ENCODE results near the gene HTR7. TPM values are rescaled to one million over a fixed set of nuclear protein-coding genes. Genes with fewer than 3 reads are reported as not detected.

The HTR7 gene
- under 1 TPM in 1 of 2 donors, not detected in 1; 0.67 TPM for total RNA-seq

DNA sequence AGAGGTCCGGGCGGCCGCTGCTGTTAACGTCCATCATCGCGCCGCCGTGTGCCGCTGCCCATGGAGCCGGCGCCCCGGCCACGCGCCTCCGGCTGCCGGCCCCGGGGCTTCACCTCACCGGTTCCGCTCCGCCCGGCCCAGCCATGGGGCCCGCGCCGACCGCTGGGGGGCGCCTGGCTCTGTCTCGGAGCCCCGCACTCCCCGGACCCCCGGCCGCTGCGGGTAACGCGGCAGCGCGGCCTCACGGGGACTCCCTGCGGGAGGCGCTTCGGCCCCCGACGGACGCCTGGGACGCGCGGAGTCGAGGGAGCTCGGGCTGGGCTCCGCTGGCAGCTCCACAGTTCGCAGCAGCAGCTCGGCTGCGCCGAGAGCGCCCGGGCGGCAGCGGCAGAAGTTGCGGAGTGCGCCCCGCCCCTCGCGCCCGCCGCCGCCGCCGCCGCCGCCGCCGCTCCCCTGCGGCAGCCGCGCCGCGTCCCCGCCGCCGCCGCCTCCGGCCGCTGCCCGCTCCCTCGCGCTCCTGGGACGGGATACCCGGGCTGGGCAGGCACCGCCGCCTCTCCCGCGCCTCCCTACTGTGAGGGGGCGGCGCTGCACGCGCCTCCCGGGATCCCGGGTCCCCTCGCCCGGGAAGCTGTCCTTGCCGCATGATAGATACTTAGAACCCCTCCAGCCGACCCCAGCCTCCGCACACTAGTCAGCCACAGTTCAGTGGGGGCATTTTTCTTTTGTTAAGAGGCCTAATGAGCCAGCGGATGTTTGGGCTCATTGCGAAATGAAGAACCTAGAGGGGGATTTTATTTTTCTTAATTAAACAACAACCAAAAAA, at the start of gene HTR7:
HTR7 (minus strand) TSS at position 405 of the 826 bp plus-strand sequence; CDS start at position 37, 368 bp downstream.

GRCh38 chr10:90871766-90872647, 14.2 kb upstream of the HTR7 start, which contains the start of gene RPP30:
RPP30 (plus strand) TSS chr10:90871974; CDS start chr10:90871987, 13 bp downstream.

Small RNAs within 50 kb of the gene (small RNA-seq; reads per million reads assigned to genes)
- 0 reads per million in 2 donors for gene RF00019

Other genes starting within 250 kb of the HTR7 start
- gene RPP30, start 13.9 kb upstream of the HTR7 start, total RNA-seq, result 10 to 100 TPM; 44.4 to 65.9 TPM
- gene ANKRD1, start 63.0 kb upstream of the HTR7 start, total RNA-seq, result not detected